ENCODE results near the gene RANBP1. TPM values are rescaled to one million over a fixed set of nuclear protein-coding genes. Genes with fewer than 3 reads are reported as not detected.

RANBP1 gene
- total and polyA plus RNA-seq, 9 of the 15 experiments (the other 6 are each of a cell fraction or from before 2014, with no cell fraction given), result 162 to 2,891 (median 1,289) TPM

DNA sequence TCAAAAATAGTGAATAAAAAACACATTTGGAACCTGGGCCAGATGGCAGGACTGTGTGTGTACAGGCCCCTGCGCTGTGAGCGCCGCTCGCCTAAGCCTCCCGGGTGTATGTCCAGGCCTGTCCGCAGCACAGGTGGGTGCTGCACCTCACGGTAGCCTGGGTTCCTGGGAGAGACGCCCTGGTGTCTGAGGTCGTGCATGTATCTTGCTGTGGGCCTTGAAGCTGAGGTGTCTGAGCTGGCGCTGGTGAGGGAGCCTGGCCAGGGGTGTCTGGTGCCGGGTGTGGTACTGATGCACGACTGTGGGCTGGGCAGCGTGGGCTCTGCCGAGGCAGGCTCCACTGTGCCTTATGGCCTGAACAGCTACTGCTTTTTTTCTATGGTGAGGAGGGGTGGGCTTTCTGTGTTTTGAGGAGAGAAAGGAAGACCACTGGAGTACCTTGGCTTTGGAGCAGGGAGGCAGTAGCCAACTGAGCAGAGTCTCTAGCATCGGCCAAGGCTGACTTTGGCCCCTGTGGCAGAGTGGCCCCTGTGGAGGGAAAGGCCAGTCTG lies 11.5 kb downstream of the RANBP1 start (continued):
- no peak for TF ChIP-seq MGA (IDR thresholded peaks at IDR 0.05)
- TF ChIP-seq CSDE1 (IDR thresholded peaks at IDR 0.05), result no peak
- TF ChIP-seq TBL1XR1 (IDR thresholded peaks at IDR 0.05; ENCODE audit: low read length in 2 of 2), result no peak
- no peak for TF ChIP-seq FOXK2 (conservative IDR thresholded peaks at IDR 0.05 in 1 of 2, IDR thresholded peaks at IDR 0.05 in 1 of 2; ENCODE audit: low read depth in 2 of 2)
- TF ChIP-seq FOXK1 (CRISPR knock-in tag; IDR thresholded peaks at IDR 0.05; ENCODE audit: borderline replicate concordance), result no peak
- TF ChIP-seq KAT8 (IDR thresholded peaks at IDR 0.05; ENCODE audit: low read depth), result no peak
- TF ChIP-seq ZNF277 (CRISPR knock-in tag; IDR thresholded peaks at IDR 0.05; ENCODE audit: borderline replicate concordance), result peak; percentile 52; the same call in 1 of the 2 replicates
- no peak for TF ChIP-seq JUND (IDR thresholded peaks at IDR 0.05; ENCODE audit: borderline replicate concordance, low read depth, low read length)
- TF ChIP-seq JUND (tag; IDR thresholded peaks at IDR 0.05; ENCODE audit: borderline replicate concordance, low read depth, low read length), result 0 out of 3 replicates have a peak, but pooled peaks have one; percentile 19

Measured in K562 (cell line).